Measurements from ENCODE around the gene CTXND2.
"Not testable (repeated sequence)": the region's sequence is repeated elsewhere in the genome, so short reads cannot be mapped to it uniquely, and the experiment has no call there.

DNA sequence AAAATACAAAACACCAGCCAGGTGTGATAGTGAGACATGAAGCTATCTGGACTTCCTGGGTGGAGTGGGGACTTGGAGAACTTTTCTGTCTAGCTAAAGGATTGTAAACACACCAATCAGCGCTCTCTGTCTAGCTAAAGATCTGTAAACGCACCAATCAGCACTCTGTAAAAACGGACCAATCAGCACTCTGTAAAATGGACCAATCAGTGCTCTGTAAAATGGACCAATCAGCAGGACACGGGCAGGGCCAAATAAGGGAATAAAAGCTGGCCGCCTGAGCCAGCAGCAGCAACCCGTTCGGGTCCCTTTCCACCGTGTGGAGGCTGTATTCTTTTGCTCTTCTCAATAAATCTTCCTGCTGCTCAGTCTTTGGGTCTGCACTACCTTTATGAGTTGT is 12.9 kb downstream of the CTXND2 start:
- TF ChIP-seq POLR2AphosphoS5 (IDR thresholded peaks at IDR 0.05): not testable (repeated sequence)
- TF ChIP-seq, protein P1, sequence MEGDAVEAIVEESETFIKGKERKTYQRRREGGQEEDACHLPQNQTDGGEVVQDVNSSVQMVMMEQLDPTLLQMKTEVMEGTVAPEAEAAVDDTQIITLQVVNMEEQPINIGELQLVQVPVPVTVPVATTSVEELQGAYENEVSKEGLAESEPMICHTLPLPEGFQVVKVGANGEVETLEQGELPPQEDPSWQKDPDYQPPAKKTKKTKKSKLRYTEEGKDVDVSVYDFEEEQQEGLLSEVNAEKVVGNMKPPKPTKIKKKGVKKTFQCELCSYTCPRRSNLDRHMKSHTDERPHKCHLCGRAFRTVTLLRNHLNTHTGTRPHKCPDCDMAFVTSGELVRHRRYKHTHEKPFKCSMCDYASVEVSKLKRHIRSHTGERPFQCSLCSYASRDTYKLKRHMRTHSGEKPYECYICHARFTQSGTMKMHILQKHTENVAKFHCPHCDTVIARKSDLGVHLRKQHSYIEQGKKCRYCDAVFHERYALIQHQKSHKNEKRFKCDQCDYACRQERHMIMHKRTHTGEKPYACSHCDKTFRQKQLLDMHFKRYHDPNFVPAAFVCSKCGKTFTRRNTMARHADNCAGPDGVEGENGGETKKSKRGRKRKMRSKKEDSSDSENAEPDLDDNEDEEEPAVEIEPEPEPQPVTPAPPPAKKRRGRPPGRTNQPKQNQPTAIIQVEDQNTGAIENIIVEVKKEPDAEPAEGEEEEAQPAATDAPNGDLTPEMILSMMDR (IDR thresholded peaks at IDR 0.05 in 8 of 11, conservative IDR thresholded peaks at IDR 0.05 in 3 of 11): not testable (repeated sequence)

Data from spleen (tissue), 7 donors.